ENCODE results near the gene IL20. TPM values are rescaled to one million over a fixed set of nuclear protein-coding genes. Genes with fewer than 3 reads are reported as not detected.

The IL20 gene
- total RNA-seq, 3 donors from 2014 or later, result not detected

- no peaks in the 10 kb centered on the region for H3K4me1 ChIP-seq (ENCODE audit: low read depth)
- no peaks in the 10 kb centered on the region for H3K9me3 ChIP-seq
- H3K36me3 ChIP-seq (ENCODE audit: low read depth), result no peaks in the 10 kb centered on the region
- DNase-seq, result no peak
- no peak for TF ChIP-seq CTCF (IDR thresholded peaks at IDR 0.05)
- no peak overlapping the region for H3K4me3 ChIP-seq
- no peak for ATAC-seq
- intact Hi-C loops (cut with DNase I, micrococcal nuclease), result no loop called here
These were observed 22.6 kb upstream of the IL20 start for GRCh38 chr1:206842854-206843253.

GRCh38 chr1:206843626-206844025 is 21.8 kb upstream of the IL20 start:
- no peak for TF ChIP-seq CTCF (IDR thresholded peaks at IDR 0.05)
- no peak for ATAC-seq
- Histone ChIP-seq H3K4me1 (ENCODE audit: low read depth) (no peaks in the 10 kb centered on the region), H3K4me3 (no peak overlapping the region), H3K9me3 (no peaks in the 10 kb centered on the region), H3K36me3 (ENCODE audit: low read depth) (no peaks in the 10 kb centered on the region)
- no peak for DNase-seq
- intact Hi-C loops (cut with DNase I, micrococcal nuclease), result no loop called here

- no peak for DNase-seq
- ATAC-seq, result no peak
- H3K9me3 ChIP-seq, result no peaks in the 10 kb centered on the region
- H3K4me3 ChIP-seq, result no peak overlapping the region
- no peak for TF ChIP-seq CTCF (IDR thresholded peaks at IDR 0.05)
- no peaks in the 10 kb centered on the region for H3K4me1 ChIP-seq (ENCODE audit: low read depth)
- intact Hi-C loops (cut with DNase I, micrococcal nuclease), result no loop called here
- H3K36me3 ChIP-seq (ENCODE audit: low read depth), result no peaks in the 10 kb centered on the region
These were observed 18.9 kb upstream of the IL20 start for GRCh38 chr1:206846487-206846886.

GRCh38 chr1:206847337-206847834 is 18.0 kb upstream of the IL20 start:
- TF ChIP-seq CTCF (IDR thresholded peaks at IDR 0.05), result no peak
- Histone ChIP-seq H3K9me3 (no peaks in the 10 kb centered on the region), H3K4me1 (ENCODE audit: low read depth) (no peaks in the 10 kb centered on the region), H3K4me3 (no peak overlapping the region), H3K36me3 (ENCODE audit: low read depth) (no peaks in the 10 kb centered on the region)
- intact Hi-C loops (cut with DNase I, micrococcal nuclease), result no loop called here
- DNase-seq (no peak), ATAC-seq (no peak)

- Histone ChIP-seq H3K9me3 (no peaks in the 10 kb centered on the region), H3K4me1 (ENCODE audit: low read depth) (no peaks in the 10 kb centered on the region), H3K36me3 (ENCODE audit: low read depth) (no peaks in the 10 kb centered on the region), H3K4me3 (no peak overlapping the region)
- no peak for TF ChIP-seq CTCF (IDR thresholded peaks at IDR 0.05)
- DNase-seq (no peak), ATAC-seq (no peak)
- intact Hi-C loops (cut with DNase I, micrococcal nuclease), result no loop called here
These were observed 17.5 kb upstream of the IL20 start for GRCh38 chr1:206847946-206848345.

GRCh38 chr1:206850401-206850800 is 15.0 kb upstream of the IL20 start:
- DNase-seq, result no peak
- no peak for ATAC-seq
- intact Hi-C loops (cut with DNase I, micrococcal nuclease), result no loop called here
- Histone ChIP-seq H3K4me3 (no peak overlapping the region), H3K9me3 (no peaks in the 10 kb centered on the region), H3K4me1 (ENCODE audit: low read depth) (no peaks in the 10 kb centered on the region), H3K36me3 (ENCODE audit: low read depth) (no peaks in the 10 kb centered on the region)
- TF ChIP-seq CTCF (IDR thresholded peaks at IDR 0.05), result no peak
